ENCODE measurements around the gene VPS18.

GRCh38 chr15:40854161-40854560, 40.1 kb upstream of the VPS18 start:
- TF ChIP-seq CTCF (IDR thresholded peaks at IDR 0.05) (no peak), EZH2 (IDR thresholded peaks at IDR 0.05) (no peak)

Data from neural progenitor cell (in vitro differentiated cells).